Left renal cortex interstitium (tissue), 4 donors: Measurements from ENCODE around the gene MCAM. TPM values are rescaled to one million over a fixed set of nuclear protein-coding genes. Genes with fewer than 3 reads are reported as not detected.

Source experiments
- DNase-seq, 4 donors: peaks; one replicate each; pipeline ENCODE4 v3.0.0-alpha.2; 2013; ENCODE audit warnings: low read depth in 4 of 4, low spot score in 2 of 4, missing footprints in 1 of 4
- polyA plus RNA-seq, 4 donors: library from polyadenylated mRNA; unstranded; fragments of 120-200 nt; gene quantifications; one replicate each; pipeline ENCODE4 v1.2.1, GENCODE V29; 2013; ENCODE audit not compliant: insufficient read length in 4 of 4

The MCAM gene
- polyA plus RNA-seq, result 10 to 100 TPM; 52.1 to 58.3 (median 55.0) TPM

GRCh38 chr11:119316729-119317591, at the start of gene MCAM:
Gene MCAM, minus strand, starts transcription at chr11:119317130. Its CDS starts 29 bp downstream, at chr11:119317101.
- no peak for DNase-seq

GRCh38 chr11:119365071-119365591, 48.2 kb upstream of the MCAM start:
- no peak for DNase-seq

GRCh38 chr11:119363851-119364590, 47.1 kb upstream of the MCAM start:
- no peak for DNase-seq

- DNase-seq, result no peak
Measured at GRCh38 chr11:119363081-119363850, 46.3 kb upstream of the MCAM start.

GRCh38 chr11:119362741-119363080, 45.8 kb upstream of the MCAM start:
- DNase-seq, result no peak

- no peak for DNase-seq
Measured at GRCh38 chr11:119361941-119362725, 45.2 kb upstream of the MCAM start.

- no peak for DNase-seq
Measured at GRCh38 chr11:119361056-119361787, 44.3 kb upstream of the MCAM start.

- no peak for DNase-seq
Measured at GRCh38 chr11:119359365-119360214, 42.7 kb upstream of the MCAM start.

GRCh38 chr11:119357074-119357473, 40.1 kb upstream of the MCAM start:
- no peak for DNase-seq

- peak in 1 of 4 donors; percentile 78 for DNase-seq
Measured at GRCh38 chr11:119356349-119357031, 39.6 kb upstream of the MCAM start.

GRCh38 chr11:119355091-119355843, 38.3 kb upstream of the MCAM start:
- no peak for DNase-seq

GRCh38 chr11:119352857-119353260, 35.9 kb upstream of the MCAM start:
- DNase-seq, result no peak

- DNase-seq, result no peak
Measured at GRCh38 chr11:119351232-119351631, 34.3 kb upstream of the MCAM start.

- DNase-seq, result no peak
Measured at GRCh38 chr11:119350302-119350701, 33.4 kb upstream of the MCAM start.

- no peak for DNase-seq
Measured at GRCh38 chr11:119347940-119348605, 31.1 kb upstream of the MCAM start.

GRCh38 chr11:119347242-119347641, 30.3 kb upstream of the MCAM start:
- no peak for DNase-seq

GRCh38 chr11:119346605-119347004, 29.7 kb upstream of the MCAM start, which contains the start of gene MFRP:
Gene MFRP, minus strand, starts transcription at chr11:119346705. Its CDS starts 192 bp downstream, at chr11:119346513.
- DNase-seq, result no peak
